DOHH2 (cell line): Measurements from ENCODE around the gene NPAS3.

Experiments
- EZH2phosphoT487 ChIP-seq: fragments of 200-600 bp; sonication (generic); IDR thresholded peaks from 2 replicates; pipeline ENCODE4 v1.6.1; 2017; ENCODE audit warnings: borderline replicate concordance, mild to moderate bottlenecking, antibody characterized with exemption, low read length, moderate library complexity, mixed read lengths
- TF ChIP-seq, protein P1 (sequence below): fragments of 200-600 bp; sonication (generic); IDR thresholded peaks from one replicate; pipeline ENCODE4 v1.5.1; 2014; ENCODE audit warnings: antibody characterized with exemption, mild to moderate bottlenecking, low read depth, low read length; ENCODE audit not compliant: poor library complexity, severe bottlenecking

DNA sequence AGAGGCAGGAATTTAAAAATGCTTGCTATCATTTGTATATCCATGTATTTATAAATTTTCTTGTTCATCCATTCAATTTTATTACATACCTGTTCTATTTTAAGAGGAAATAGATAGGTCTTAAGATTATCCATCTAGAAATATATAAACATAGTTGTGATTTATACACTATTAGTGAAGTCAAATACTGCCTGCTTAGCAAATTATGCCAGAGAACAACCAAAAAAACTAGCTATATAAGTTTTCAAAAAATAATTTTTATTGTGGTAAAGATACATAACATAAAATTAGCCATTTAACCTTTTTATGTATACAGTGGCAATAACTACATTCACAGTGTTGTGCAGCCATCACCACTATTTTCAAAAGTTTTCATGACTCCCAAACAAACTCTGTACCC is 237.3 kb downstream of the NPAS3 start:
- TF ChIP-seq, protein P1, sequence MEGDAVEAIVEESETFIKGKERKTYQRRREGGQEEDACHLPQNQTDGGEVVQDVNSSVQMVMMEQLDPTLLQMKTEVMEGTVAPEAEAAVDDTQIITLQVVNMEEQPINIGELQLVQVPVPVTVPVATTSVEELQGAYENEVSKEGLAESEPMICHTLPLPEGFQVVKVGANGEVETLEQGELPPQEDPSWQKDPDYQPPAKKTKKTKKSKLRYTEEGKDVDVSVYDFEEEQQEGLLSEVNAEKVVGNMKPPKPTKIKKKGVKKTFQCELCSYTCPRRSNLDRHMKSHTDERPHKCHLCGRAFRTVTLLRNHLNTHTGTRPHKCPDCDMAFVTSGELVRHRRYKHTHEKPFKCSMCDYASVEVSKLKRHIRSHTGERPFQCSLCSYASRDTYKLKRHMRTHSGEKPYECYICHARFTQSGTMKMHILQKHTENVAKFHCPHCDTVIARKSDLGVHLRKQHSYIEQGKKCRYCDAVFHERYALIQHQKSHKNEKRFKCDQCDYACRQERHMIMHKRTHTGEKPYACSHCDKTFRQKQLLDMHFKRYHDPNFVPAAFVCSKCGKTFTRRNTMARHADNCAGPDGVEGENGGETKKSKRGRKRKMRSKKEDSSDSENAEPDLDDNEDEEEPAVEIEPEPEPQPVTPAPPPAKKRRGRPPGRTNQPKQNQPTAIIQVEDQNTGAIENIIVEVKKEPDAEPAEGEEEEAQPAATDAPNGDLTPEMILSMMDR = no peak
- no peak for TF ChIP-seq EZH2phosphoT487
